Body of pancreas (tissue), 4 donors: ENCODE data around the gene CELSR1. TPM values are rescaled to one million over a fixed set of nuclear protein-coding genes. Genes with fewer than 3 reads are reported as not detected.

Experiments used
- ATAC-seq: fragments of 150-250 bp; one replicate; pipeline ENCODE4 v1.9.1; 2016
- DNase-seq, 4 donors: peaks; one replicate each; pipeline ENCODE4 v3.0.0-alpha.2; 2019
- H3K27ac ChIP-seq, 4 donors: fragments of 200-600 bp; sonication (generic); 1 replicate in 3 of 4; 2 replicates in 1 of 4; pipeline versions ENCODE4 v1.5.1 to v1.6.1; 2016 to 2019; ENCODE audit warnings: mild to moderate bottlenecking in 1 of 4, mixed read lengths in 1 of 4, moderate library complexity in 1 of 4
- H3K27me3 ChIP-seq, 2 donors: fragments of 200-600 bp; sonication (generic); one replicate each; pipeline ENCODE4 v1.6.0; 2016; ENCODE audit warnings: mild to moderate bottlenecking in 1 of 2
- H3K36me3 ChIP-seq, 2 donors: fragments of 200-600 bp; sonication (generic); replicated peaks in 1 of 2; 2 replicates each; pipeline ENCODE4 v1.5.1; 2016; ENCODE audit warnings: low read depth in 2 of 2; ENCODE audit not compliant: insufficient read depth in 1 of 2
- H3K4me1 ChIP-seq: fragments of 200-600 bp; sonication (generic); one replicate; pipeline ENCODE4 v1.6.0; 2016
- H3K4me3 ChIP-seq, 2 donors: fragments of 200-600 bp; sonication (generic); 1 replicate in 1 of 2; 2 replicates in 1 of 2; pipeline ENCODE4 v1.5.1; 2016 to 2019
- H3K9me3 ChIP-seq, 3 donors: fragments of 200-600 bp; sonication (generic); 1 replicate in 2 of 3; 2 replicates in 1 of 3; pipeline ENCODE4 v1.5.1; 2016
- CTCF ChIP-seq, 7 experiments: fragments of 450-650 bp in 4 of 7; fragments of 200-600 bp in 3 of 7; sonication (generic) in 3 of 7; IDR thresholded peaks; one replicate each; pipeline ENCODE4 v1.5.1; 2016 to 2019; ENCODE audit warnings: antibody characterized with exemption in 7 of 7
- POLR2A ChIP-seq, 3 donors: fragments of 450-650 bp; IDR thresholded peaks; one replicate each; pipeline ENCODE4 v1.6.1; 2016; ENCODE audit warnings: antibody characterized with exemption in 3 of 3, mild to moderate bottlenecking in 2 of 3
- WGBS, 2 donors: methylation state at CpG; one replicate each; pipeline ENCODE4 v1.1.5; 2017; 5-methylcytosine and 5-hydroxymethylcytosine counted together
- intact Hi-C: fragments of 100-400 bp; cut with DNase I; formaldehyde crosslinking; loops from one replicate; pipeline ENCODE4 v1.15.1; 2023
- total RNA-seq, 2 donors: library from RNA; depleted of rRNA; stranded (reverse); fragments of >200 nt; gene quantifications; one replicate each; pipeline ENCODE4 v1.1.0, GENCODE V29; 2016

The CELSR1 gene
- total RNA-seq, 2 donors from 2014 or later: 0.66 to 3.6 TPM

GRCh38 chr22:46428602-46429324 lies 108.7 kb downstream of the CELSR1 start:
- TF ChIP-seq POLR2A (IDR thresholded peaks at IDR 0.05) (no peak), CTCF (IDR thresholded peaks at IDR 0.05) (no peak)
- ATAC-seq (no peak), DNase-seq (no peak)
- WGBS, 2 donors: 69 to 74% methylated on average over 9 to 24 of the region's 24 CpGs
- no peaks in the 10 kb centered on the region for H3K4me1 ChIP-seq
- intact Hi-C loops: no loop called here
- no peaks in the 10 kb centered on the region for H3K9me3 ChIP-seq
- H3K27me3 ChIP-seq: no peaks in the 10 kb centered on the region
- H3K4me3 ChIP-seq: no peak overlapping the region
- no peak overlapping the region for H3K27ac ChIP-seq
- no peaks in the 10 kb centered on the region for H3K36me3 ChIP-seq

GRCh38 chr22:46428171-46428570 lies 109.2 kb downstream of the CELSR1 start:
- no peak overlapping the region for H3K27ac ChIP-seq
- intact Hi-C loops: no loop called here
- WGBS, 2 donors: 94% methylated on average over 14 of the region's 18 CpGs; no CpG with 5 or more reads in 1 of the 2 donors

GRCh38 chr22:46425016-46425415 lies 112.4 kb downstream of the CELSR1 start:
- Histone ChIP-seq H3K27me3 (no peaks in the 10 kb centered on the region), H3K36me3 (no peaks in the 10 kb centered on the region), H3K4me1 (no peaks in the 10 kb centered on the region), H3K9me3 (no peaks in the 10 kb centered on the region), H3K4me3 (no peak overlapping the region), H3K27ac (no peak overlapping the region)
- intact Hi-C loops: no loop called here
- no peak for TF ChIP-seq POLR2A (IDR thresholded peaks at IDR 0.05)
- TF ChIP-seq CTCF (IDR thresholded peaks at IDR 0.05): no peak
- WGBS, 2 donors: 49 to 60% methylated on average over 3 of the region's 3 CpGs
- no peak for DNase-seq
- ATAC-seq: no peak

More at GRCh38 chr22:46428171-46428570, 109.2 kb downstream of the CELSR1 start:
- no peaks in the 10 kb centered on the region for H3K27me3 ChIP-seq
- TF ChIP-seq CTCF (IDR thresholded peaks at IDR 0.05): no peak
- no peak for TF ChIP-seq POLR2A (IDR thresholded peaks at IDR 0.05)
- ATAC-seq (no peak), DNase-seq (no peak)
- no peaks in the 10 kb centered on the region for H3K4me1 ChIP-seq
- H3K4me3 ChIP-seq: no peak overlapping the region
- no peaks in the 10 kb centered on the region for H3K9me3 ChIP-seq
- H3K36me3 ChIP-seq: no peaks in the 10 kb centered on the region

- Histone ChIP-seq H3K9me3 (no peaks in the 10 kb centered on the region), H3K27me3 (no peaks in the 10 kb centered on the region), H3K4me1 (no peaks in the 10 kb centered on the region), H3K4me3 (no peak overlapping the region), H3K27ac (no peak overlapping the region), H3K36me3 (no peaks in the 10 kb centered on the region)
- WGBS, 2 donors: 73 to 79% methylated on average over 5 of the region's 5 CpGs
- no peak for TF ChIP-seq POLR2A (IDR thresholded peaks at IDR 0.05)
- no peak for TF ChIP-seq CTCF (IDR thresholded peaks at IDR 0.05)
- intact Hi-C loops: no loop called here
- ATAC-seq (no peak), DNase-seq (no peak)
Observed at GRCh38 chr22:46424496-46424895, 112.9 kb downstream of the CELSR1 start.

GRCh38 chr22:46422896-46423295 lies 114.5 kb downstream of the CELSR1 start:
- Histone ChIP-seq H3K4me3 (no peak overlapping the region), H3K27me3 (no peaks in the 10 kb centered on the region), H3K36me3 (no peaks in the 10 kb centered on the region), H3K4me1 (no peaks in the 10 kb centered on the region), H3K27ac (no peak overlapping the region), H3K9me3 (no peaks in the 10 kb centered on the region)
- ATAC-seq (no peak), DNase-seq (no peak)
- TF ChIP-seq POLR2A (IDR thresholded peaks at IDR 0.05): no peak
- TF ChIP-seq CTCF (IDR thresholded peaks at IDR 0.05): no peak
- intact Hi-C loops: no loop called here
- WGBS, 2 donors: 55 to 90% methylated on average over 2 to 8 of the region's 8 CpGs
